ENCODE data around the gene UTF1.
"Not testable (repeated sequence)": the region's sequence is repeated elsewhere in the genome, so short reads cannot be mapped to it uniquely, and the experiment has no call there.

UTF1 gene

DNA sequence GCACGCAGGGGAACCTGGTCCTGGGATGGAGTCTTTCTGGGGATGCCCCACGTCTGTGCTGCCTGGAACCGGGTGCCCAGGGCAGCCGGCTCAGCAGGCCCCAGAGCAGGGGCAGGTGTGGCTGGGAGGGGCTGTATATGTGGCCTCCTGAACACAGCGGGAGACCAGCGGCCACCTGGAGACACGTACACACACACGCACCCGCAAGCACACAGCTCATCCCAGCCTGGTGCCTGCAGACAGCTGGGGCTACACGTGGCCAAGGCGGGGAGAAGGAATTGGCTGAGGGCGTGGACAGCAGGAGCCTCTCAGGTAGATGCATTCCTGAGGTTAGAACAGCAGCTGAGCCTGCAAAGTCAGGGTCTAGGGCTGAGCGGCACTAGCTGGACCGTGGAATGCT, 32.7 kb downstream of the UTF1 start:
- H3K23ac ChIP-seq (ENCODE audit: low read length) = no peak overlapping the region
- no peak overlapping the region for H4K8ac ChIP-seq (ENCODE audit: low read depth, low read length)
- no peaks in the 10 kb centered on the region for H3K27me3 ChIP-seq (ENCODE audit: insufficient read depth, low read length, poor library complexity)
- no peak overlapping the region for H3K4me3 ChIP-seq (ENCODE audit: low read length)
- H2BK5ac ChIP-seq (ENCODE audit: low read length) = no peak overlapping the region
- H4K5ac ChIP-seq (ENCODE audit: low read length) = no peak overlapping the region
- no peak overlapping the region for H3K4ac ChIP-seq (ENCODE audit: low read depth, low read length)
- no peak overlapping the region for H3K18ac ChIP-seq (ENCODE audit: low read length)
- H3K56ac ChIP-seq (ENCODE audit: low read length) = no peak overlapping the region
- no peak overlapping the region for H2BK120ac ChIP-seq (ENCODE audit: low read depth, low read length)
- no peak overlapping the region for H3K9ac ChIP-seq (ENCODE audit: low read length)
- H3K79me1 ChIP-seq (ENCODE audit: low read length) = no peaks in the 10 kb centered on the region
- no peaks in the 10 kb centered on the region for H3K4me1 ChIP-seq (ENCODE audit: control insufficient read depth, low read depth, low read length)
- no peak for DNase-seq
- no peak overlapping the region for H2BK15ac ChIP-seq (replicated peaks; ENCODE audit: low read depth)
- no peaks in the 10 kb centered on the region for H3K36me3 ChIP-seq (ENCODE audit: control insufficient read depth, insufficient read depth, low read length)
- WGBS (ENCODE audit: extremely low coverage, insufficient coverage, low lambda C conversion rate) = no CpG with 5 or more reads among the region's 14 CpGs
- H3K79me2 ChIP-seq (ENCODE audit: control insufficient read depth, insufficient read depth, low read length) = no peaks in the 10 kb centered on the region
- no peak overlapping the region for H2AK5ac ChIP-seq (ENCODE audit: low read length)
- H3K4me2 ChIP-seq (ENCODE audit: low read length) = no peak overlapping the region
- H3K27ac ChIP-seq (ENCODE audit: low read depth, low read length) = no peak overlapping the region

DNA sequence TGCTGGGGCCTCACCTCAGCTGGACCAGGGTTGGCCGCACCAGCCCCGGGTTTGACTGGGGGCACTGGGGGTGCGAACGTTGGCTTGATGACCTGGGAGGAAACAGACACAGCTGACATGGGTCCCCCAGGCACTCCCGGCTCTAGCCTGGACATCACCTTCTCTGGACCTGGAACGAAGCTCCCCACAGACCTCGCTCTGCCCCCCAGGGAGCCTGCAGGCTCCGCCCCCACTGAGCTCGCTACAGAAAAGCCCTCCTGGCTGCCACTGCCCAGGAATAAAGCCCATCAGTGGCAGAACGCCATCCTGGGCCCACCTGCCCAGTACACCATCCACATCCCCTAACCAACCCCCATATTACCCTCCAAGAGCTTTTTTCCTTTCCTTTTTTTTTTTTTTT, 33.7 kb downstream of the UTF1 start:
- no peaks in the 10 kb centered on the region for H3K4me1 ChIP-seq (ENCODE audit: control insufficient read depth, low read depth, low read length)
- no peak overlapping the region for H3K9ac ChIP-seq (ENCODE audit: low read length)
- H3K27ac ChIP-seq (ENCODE audit: low read depth, low read length) = no peak overlapping the region
- H2BK15ac ChIP-seq (replicated peaks; ENCODE audit: low read depth) = no peak overlapping the region
- H3K23ac ChIP-seq (ENCODE audit: low read length) = no peak overlapping the region
- no peak overlapping the region for H3K4ac ChIP-seq (ENCODE audit: low read depth, low read length)
- H2AK5ac ChIP-seq (ENCODE audit: low read length) = no peak overlapping the region
- no peak overlapping the region for H4K8ac ChIP-seq (ENCODE audit: low read depth, low read length)
- no peaks in the 10 kb centered on the region for H3K79me2 ChIP-seq (ENCODE audit: control insufficient read depth, insufficient read depth, low read length)
- H3K18ac ChIP-seq (ENCODE audit: low read length) = no peak overlapping the region
- no peaks in the 10 kb centered on the region for H3K79me1 ChIP-seq (ENCODE audit: low read length)
- no peak overlapping the region for H2BK5ac ChIP-seq (ENCODE audit: low read length)
- H3K4me3 ChIP-seq (ENCODE audit: low read length) = no peak overlapping the region
- no peak overlapping the region for H3K4me2 ChIP-seq (ENCODE audit: low read length)
- no peak for DNase-seq
- no peak overlapping the region for H4K5ac ChIP-seq (ENCODE audit: low read length)
- WGBS (ENCODE audit: extremely low coverage, insufficient coverage, low lambda C conversion rate) = no CpG with 5 or more reads among the region's 10 CpGs
- H3K27me3 ChIP-seq (ENCODE audit: insufficient read depth, low read length, poor library complexity) = no peaks in the 10 kb centered on the region
- no peaks in the 10 kb centered on the region for H3K36me3 ChIP-seq (ENCODE audit: control insufficient read depth, insufficient read depth, low read length)
- no peak overlapping the region for H3K56ac ChIP-seq (ENCODE audit: low read length)
- no peak overlapping the region for H2BK120ac ChIP-seq (ENCODE audit: low read depth, low read length)

DNA sequence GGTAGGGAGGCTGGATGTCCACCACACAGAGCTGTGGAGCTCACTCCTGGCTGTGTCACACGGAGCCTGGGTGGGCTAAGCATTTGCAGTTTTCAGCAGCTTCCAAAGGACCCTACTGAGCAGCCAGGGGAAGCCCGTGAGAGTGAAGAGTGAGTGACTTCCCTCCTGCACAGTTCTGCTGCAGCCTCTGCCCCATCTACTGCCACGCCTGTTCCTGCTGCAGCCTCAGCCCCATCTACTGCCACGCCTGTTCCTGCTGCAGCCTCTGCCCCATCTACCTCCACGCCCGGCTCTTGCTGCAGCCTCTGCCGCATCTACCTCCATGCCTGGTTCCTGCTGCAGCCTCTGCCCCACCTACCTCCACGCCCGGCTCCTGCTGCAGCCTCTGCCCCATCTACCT, 34.4 kb downstream of the UTF1 start:
- Histone ChIP-seq H4K8ac (ENCODE audit: low read depth, low read length) (no peak overlapping the region), H3K4me3 (ENCODE audit: low read length) (no peak overlapping the region), H3K56ac (ENCODE audit: low read length) (no peak overlapping the region), H4K5ac (ENCODE audit: low read length) (no peak overlapping the region), H2BK15ac (replicated peaks; ENCODE audit: low read depth) (no peak overlapping the region), H3K36me3 (ENCODE audit: control insufficient read depth, insufficient read depth, low read length) (no peaks in the 10 kb centered on the region), H3K79me2 (ENCODE audit: control insufficient read depth, insufficient read depth, low read length) (no peaks in the 10 kb centered on the region), H2BK120ac (ENCODE audit: low read depth, low read length) (no peak overlapping the region), H3K4ac (ENCODE audit: low read depth, low read length) (no peak overlapping the region), H3K9ac (ENCODE audit: low read length) (no peak overlapping the region), H3K27me3 (ENCODE audit: insufficient read depth, low read length, poor library complexity) (no peaks in the 10 kb centered on the region), H3K23ac (ENCODE audit: low read length) (no peak overlapping the region), H3K4me2 (ENCODE audit: low read length) (no peak overlapping the region), H3K18ac (ENCODE audit: low read length) (no peak overlapping the region), H3K27ac (ENCODE audit: low read depth, low read length) (no peak overlapping the region), H2AK5ac (ENCODE audit: low read length) (no peak overlapping the region), H2BK5ac (ENCODE audit: low read length) (no peak overlapping the region), H3K79me1 (ENCODE audit: low read length) (no peaks in the 10 kb centered on the region), H3K4me1 (ENCODE audit: control insufficient read depth, low read depth, low read length) (no peaks in the 10 kb centered on the region)
- DNase-seq = no peak
- WGBS (ENCODE audit: extremely low coverage, insufficient coverage, low lambda C conversion rate) = no CpG with 5 or more reads among the region's 9 CpGs

DNA sequence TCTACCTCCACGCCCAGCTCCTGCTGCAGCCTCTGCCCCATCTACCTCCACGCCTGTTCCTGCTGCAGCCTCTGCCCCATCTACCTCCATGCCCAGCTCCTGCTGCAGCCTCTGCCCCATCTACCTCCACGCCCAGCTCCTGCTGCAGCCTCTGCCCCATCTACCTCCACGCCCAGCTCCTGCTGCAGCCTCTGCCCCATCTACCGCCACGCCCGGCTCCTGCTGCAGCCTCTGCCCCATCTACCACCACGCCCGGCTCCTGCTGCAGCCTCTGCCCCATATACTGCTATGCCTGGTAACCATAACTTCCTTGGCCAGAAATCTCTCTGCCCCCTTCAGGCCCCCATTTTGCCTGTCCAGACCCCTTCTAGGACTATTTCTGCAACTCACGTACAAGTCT, 35.0 kb downstream of the UTF1 start:
- not testable (repeated sequence) for H3K23ac ChIP-seq (ENCODE audit: low read length); H3K36me3 ChIP-seq (ENCODE audit: control insufficient read depth, insufficient read depth, low read length); H3K4me1 ChIP-seq (ENCODE audit: control insufficient read depth, low read depth, low read length); H4K8ac ChIP-seq (ENCODE audit: low read depth, low read length); DNase-seq; H3K9ac ChIP-seq (ENCODE audit: low read length); H3K18ac ChIP-seq (ENCODE audit: low read length); H3K4me2 ChIP-seq (ENCODE audit: low read length); H3K79me2 ChIP-seq (ENCODE audit: control insufficient read depth, insufficient read depth, low read length); H3K4ac ChIP-seq (ENCODE audit: low read depth, low read length); H2BK15ac ChIP-seq (replicated peaks; ENCODE audit: low read depth); H2BK120ac ChIP-seq (ENCODE audit: low read depth, low read length); H2BK5ac ChIP-seq (ENCODE audit: low read length); H2AK5ac ChIP-seq (ENCODE audit: low read length); H3K27me3 ChIP-seq (ENCODE audit: insufficient read depth, low read length, poor library complexity); H3K56ac ChIP-seq (ENCODE audit: low read length); H3K4me3 ChIP-seq (ENCODE audit: low read length); H3K27ac ChIP-seq (ENCODE audit: low read depth, low read length); H3K79me1 ChIP-seq (ENCODE audit: low read length); H4K5ac ChIP-seq (ENCODE audit: low read length)
- WGBS (ENCODE audit: extremely low coverage, insufficient coverage, low lambda C conversion rate) = no CpG with 5 or more reads among the region's 10 CpGs

DNA sequence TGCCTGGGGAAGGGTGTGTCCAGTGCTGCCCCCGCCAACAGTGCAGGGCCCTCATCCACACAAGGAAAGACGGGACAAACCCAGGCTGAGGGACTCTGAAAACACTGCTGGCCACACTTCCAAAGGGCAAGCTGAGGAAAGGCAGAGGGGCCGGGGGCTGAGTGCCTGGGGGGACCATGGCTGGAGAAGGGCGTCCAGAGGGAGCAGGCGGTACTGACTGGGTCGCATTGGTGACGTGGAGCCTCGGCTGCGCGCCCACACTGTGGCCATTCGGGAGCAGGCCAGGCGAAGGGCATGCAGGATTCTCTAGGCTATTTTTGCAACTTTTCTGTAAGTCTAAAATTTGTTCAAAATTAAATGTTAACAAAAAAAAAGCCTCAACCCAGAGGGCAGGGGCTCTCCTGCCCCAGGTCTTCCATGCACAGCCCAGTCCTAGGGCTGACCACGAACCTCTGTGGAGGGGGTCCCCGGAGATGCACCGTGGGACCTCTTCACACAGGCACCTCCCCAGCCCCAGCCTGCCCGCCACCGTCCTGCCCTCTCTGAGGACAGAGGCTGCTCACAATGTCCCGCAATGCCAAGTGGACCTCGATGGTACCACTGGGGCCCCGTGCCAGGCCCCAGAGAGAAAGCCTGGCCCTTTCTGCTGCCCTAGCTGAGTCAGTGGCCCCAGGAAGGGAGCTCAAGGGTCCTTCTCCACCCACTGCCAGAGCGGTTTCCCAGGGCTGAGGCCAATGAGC, 36.2 kb downstream of the UTF1 start:
- Histone ChIP-seq H3K36me3 (ENCODE audit: control insufficient read depth, insufficient read depth, low read length) (no peaks in the 10 kb centered on the region), H2BK15ac (replicated peaks; ENCODE audit: low read depth) (no peak overlapping the region), H3K18ac (ENCODE audit: low read length) (no peak overlapping the region), H3K4me1 (ENCODE audit: control insufficient read depth, low read depth, low read length) (no peaks in the 10 kb centered on the region), H2BK5ac (ENCODE audit: low read length) (no peak overlapping the region), H3K79me2 (ENCODE audit: control insufficient read depth, insufficient read depth, low read length) (no peaks in the 10 kb centered on the region), H3K56ac (ENCODE audit: low read length) (no peak overlapping the region), H3K23ac (ENCODE audit: low read length) (no peak overlapping the region), H4K8ac (ENCODE audit: low read depth, low read length) (no peak overlapping the region), H3K27ac (ENCODE audit: low read depth, low read length) (no peak overlapping the region), H3K4me3 (ENCODE audit: low read length) (no peak overlapping the region), H3K27me3 (ENCODE audit: insufficient read depth, low read length, poor library complexity) (no peaks in the 10 kb centered on the region), H2AK5ac (ENCODE audit: low read length) (no peak overlapping the region), H3K4ac (ENCODE audit: low read depth, low read length) (no peak overlapping the region), H2BK120ac (ENCODE audit: low read depth, low read length) (no peak overlapping the region), H3K9ac (ENCODE audit: low read length) (no peak overlapping the region), H4K5ac (ENCODE audit: low read length) (no peak overlapping the region), H3K4me2 (ENCODE audit: low read length) (no peak overlapping the region), H3K79me1 (ENCODE audit: low read length) (no peaks in the 10 kb centered on the region)
- no CpG with 5 or more reads among the region's 21 CpGs for WGBS (ENCODE audit: extremely low coverage, insufficient coverage, low lambda C conversion rate)
- no peak for DNase-seq

DNA sequence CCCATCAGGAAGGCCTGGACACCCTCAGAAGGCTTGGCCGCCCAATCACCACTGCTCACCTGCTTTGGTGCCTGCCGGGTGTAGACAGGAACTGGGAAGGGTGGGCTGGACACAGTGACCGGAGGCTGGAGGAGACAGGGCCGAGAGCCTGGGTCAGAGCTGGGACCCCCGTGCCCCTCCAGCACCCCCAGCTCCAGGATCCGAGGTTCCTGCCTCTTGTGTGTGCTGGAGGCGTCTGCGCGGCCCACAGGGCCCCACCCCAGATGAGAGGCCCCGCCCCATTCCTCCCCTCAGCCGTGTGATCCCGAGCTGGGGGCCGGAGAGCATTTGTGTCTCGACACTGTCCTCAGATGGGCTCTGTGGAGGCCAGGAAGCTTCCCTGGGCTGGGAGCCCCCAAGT, 37.3 kb downstream of the UTF1 start:
- Histone ChIP-seq H3K4me1 (ENCODE audit: control insufficient read depth, low read depth, low read length) (no peaks in the 10 kb centered on the region), H3K79me1 (ENCODE audit: low read length) (no peaks in the 10 kb centered on the region), H4K5ac (ENCODE audit: low read length) (no peak overlapping the region), H4K8ac (ENCODE audit: low read depth, low read length) (no peak overlapping the region), H3K27ac (ENCODE audit: low read depth, low read length) (no peak overlapping the region), H2BK15ac (replicated peaks; ENCODE audit: low read depth) (no peak overlapping the region), H2BK120ac (ENCODE audit: low read depth, low read length) (no peak overlapping the region), H3K23ac (ENCODE audit: low read length) (no peak overlapping the region), H3K56ac (ENCODE audit: low read length) (no peak overlapping the region), H3K27me3 (ENCODE audit: insufficient read depth, low read length, poor library complexity) (no peaks in the 10 kb centered on the region), H3K18ac (ENCODE audit: low read length) (no peak overlapping the region), H3K4ac (ENCODE audit: low read depth, low read length) (no peak overlapping the region), H3K36me3 (ENCODE audit: control insufficient read depth, insufficient read depth, low read length) (no peaks in the 10 kb centered on the region), H3K4me2 (ENCODE audit: low read length) (no peak overlapping the region), H2BK5ac (ENCODE audit: low read length) (no peak overlapping the region), H3K79me2 (ENCODE audit: control insufficient read depth, insufficient read depth, low read length) (no peaks in the 10 kb centered on the region), H2AK5ac (ENCODE audit: low read length) (no peak overlapping the region), H3K4me3 (ENCODE audit: low read length) (no peak overlapping the region), H3K9ac (ENCODE audit: low read length) (no peak overlapping the region)
- no CpG with 5 or more reads among the region's 14 CpGs for WGBS (ENCODE audit: extremely low coverage, insufficient coverage, low lambda C conversion rate)
- no peak for DNase-seq

Measured in mesendoderm (in vitro differentiated cells).